ENCODE results near the gene GASK1B. TPM values are rescaled to one million over a fixed set of nuclear protein-coding genes. Genes with fewer than 3 reads are reported as not detected.

The GASK1B gene
- total RNA-seq, 1 experiment from 2014 or later = 1.3 TPM

DNA sequence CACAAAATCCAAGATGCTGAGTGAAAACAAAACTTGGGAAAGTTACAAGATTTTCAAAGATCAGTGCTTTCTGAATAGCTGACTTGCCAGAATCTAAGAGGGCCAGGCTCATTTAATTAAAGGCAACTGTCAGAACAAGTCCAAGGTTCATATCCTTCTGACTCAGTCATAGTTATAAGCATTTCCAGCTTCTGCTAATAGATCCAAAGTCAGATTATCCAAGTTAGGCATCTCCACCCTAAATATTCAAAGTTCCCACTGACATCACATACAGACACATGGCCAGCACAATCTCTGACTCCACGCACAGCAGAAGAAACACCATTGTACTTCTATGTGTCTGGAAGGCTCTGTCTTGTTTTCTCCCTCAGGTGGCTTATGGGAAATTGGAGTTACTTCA is 41.8 kb downstream of the GASK1B start:
- Histone ChIP-seq H3K4me1 (ENCODE audit: control insufficient read depth in 1 of 2, insufficient read depth in 2 of 2, low read length in 2 of 2) (peaks cover 0 to 3% of the 10 kb centered on the region in 2 experiments; a peak in 1 of 4 replicates), H3K36me3 (ENCODE audit: control insufficient read depth in 1 of 2, insufficient read depth in 2 of 2, low read length in 2 of 2) (no peaks in the 10 kb centered on the region), H3K27me3 (ENCODE audit: insufficient read depth, low read length) (no peaks in the 10 kb centered on the region), H3K79me2 (ENCODE audit: insufficient read depth, low read length) (no peaks in the 10 kb centered on the region), H3K27ac (ENCODE audit: low read depth, low read length) (no peak overlapping the region), H4K20me1 (ENCODE audit: insufficient read depth) (no peaks in the 10 kb centered on the region), H2AFZ (ENCODE audit: low read depth, low read length, poor library complexity, severe bottlenecking) (no peak overlapping the region), H3K9ac (ENCODE audit: low read length) (no peak overlapping the region), H3K4me3 (replicated peaks in 1 of 2; ENCODE audit: low read depth in 1 of 2, low read length in 2 of 2) (no peak overlapping the region), H3K9me3 (ENCODE audit: control insufficient read depth in 1 of 2, insufficient read depth in 1 of 2, low read depth in 1 of 2, low read length in 2 of 2) (no peaks in the 10 kb centered on the region), H3K4me2 (ENCODE audit: low read length) (no peak overlapping the region), H3K9me2 (ENCODE audit: insufficient read depth) (no peaks in the 10 kb centered on the region)
- no peak for ATAC-seq
- intact Hi-C loops (cut with micrococcal nuclease) = no loop called here
- no peak for TF ChIP-seq CBX3 (IDR thresholded peaks at IDR 0.05; ENCODE audit: low read depth)
- TF ChIP-seq, protein P1, sequence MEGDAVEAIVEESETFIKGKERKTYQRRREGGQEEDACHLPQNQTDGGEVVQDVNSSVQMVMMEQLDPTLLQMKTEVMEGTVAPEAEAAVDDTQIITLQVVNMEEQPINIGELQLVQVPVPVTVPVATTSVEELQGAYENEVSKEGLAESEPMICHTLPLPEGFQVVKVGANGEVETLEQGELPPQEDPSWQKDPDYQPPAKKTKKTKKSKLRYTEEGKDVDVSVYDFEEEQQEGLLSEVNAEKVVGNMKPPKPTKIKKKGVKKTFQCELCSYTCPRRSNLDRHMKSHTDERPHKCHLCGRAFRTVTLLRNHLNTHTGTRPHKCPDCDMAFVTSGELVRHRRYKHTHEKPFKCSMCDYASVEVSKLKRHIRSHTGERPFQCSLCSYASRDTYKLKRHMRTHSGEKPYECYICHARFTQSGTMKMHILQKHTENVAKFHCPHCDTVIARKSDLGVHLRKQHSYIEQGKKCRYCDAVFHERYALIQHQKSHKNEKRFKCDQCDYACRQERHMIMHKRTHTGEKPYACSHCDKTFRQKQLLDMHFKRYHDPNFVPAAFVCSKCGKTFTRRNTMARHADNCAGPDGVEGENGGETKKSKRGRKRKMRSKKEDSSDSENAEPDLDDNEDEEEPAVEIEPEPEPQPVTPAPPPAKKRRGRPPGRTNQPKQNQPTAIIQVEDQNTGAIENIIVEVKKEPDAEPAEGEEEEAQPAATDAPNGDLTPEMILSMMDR (IDR thresholded peaks at IDR 0.05 in 2 of 3, conservative IDR thresholded peaks at IDR 0.05 in 1 of 3; ENCODE audit: borderline replicate concordance in 1 of 3, insufficient read depth in 1 of 3, low read depth in 2 of 3, low read length in 2 of 3) = no peak
- TF ChIP-seq, protein P2, sequence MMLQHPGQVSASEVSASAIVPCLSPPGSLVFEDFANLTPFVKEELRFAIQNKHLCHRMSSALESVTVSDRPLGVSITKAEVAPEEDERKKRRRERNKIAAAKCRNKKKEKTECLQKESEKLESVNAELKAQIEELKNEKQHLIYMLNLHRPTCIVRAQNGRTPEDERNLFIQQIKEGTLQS (IDR thresholded peaks at IDR 0.05) = no peak
- TF ChIP-seq SP1 (IDR thresholded peaks at IDR 0.05; ENCODE audit: low read depth) = no peak
- CTCF ChIA-PET = no interaction called here
- no TSS peak for BruUV-seq (replicated peaks)
- RAD21 ChIA-PET (ENCODE audit: low non-redundant PET in 1 of 2, low total read pairs in 2 of 2, uncharacterized antibody in 2 of 2, unreplicated experiment in 2 of 2) = no interaction called here
- POLR2A ChIA-PET = no interaction called here
- no peak for DNase-seq (ENCODE audit: low read depth, low spot score)

DNA sequence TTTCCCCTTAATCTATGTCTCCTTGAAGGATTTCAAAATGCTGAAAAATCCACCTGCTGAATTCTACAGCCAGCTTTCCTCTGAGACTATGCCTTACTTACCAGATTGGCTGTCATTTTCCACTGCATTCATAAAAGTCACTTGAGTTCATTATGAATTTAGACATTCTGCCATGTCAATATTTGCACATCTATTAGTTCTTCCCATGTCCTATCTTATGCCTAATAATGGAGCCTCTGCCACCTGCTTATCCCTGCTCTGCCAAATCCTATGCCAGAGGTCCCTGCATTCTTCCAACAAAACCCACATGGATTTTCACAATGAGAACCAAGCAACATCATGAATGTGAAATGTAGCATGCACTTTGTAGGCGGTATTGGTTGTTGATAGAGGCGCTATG is 42.6 kb downstream of the GASK1B start:
- Histone ChIP-seq H3K4me1 (ENCODE audit: control insufficient read depth in 1 of 2, insufficient read depth in 2 of 2, low read length in 2 of 2) (peaks cover 0 to 3% of the 10 kb centered on the region in 2 experiments; a peak in 1 of 4 replicates), H4K20me1 (ENCODE audit: insufficient read depth) (no peaks in the 10 kb centered on the region), H3K79me2 (ENCODE audit: insufficient read depth, low read length) (no peaks in the 10 kb centered on the region), H3K27ac (ENCODE audit: low read depth, low read length) (no peak overlapping the region), H3K9me2 (ENCODE audit: insufficient read depth) (0 out of 2 replicates have a peak, but pooled peaks cover 2% of the 10 kb centered on the region), H2AFZ (ENCODE audit: low read depth, low read length, poor library complexity, severe bottlenecking) (no peak overlapping the region), H3K4me3 (replicated peaks in 1 of 2; ENCODE audit: low read depth in 1 of 2, low read length in 2 of 2) (no peak overlapping the region), H3K9me3 (ENCODE audit: control insufficient read depth in 1 of 2, insufficient read depth in 1 of 2, low read depth in 1 of 2, low read length in 2 of 2) (no peaks in the 10 kb centered on the region), H3K9ac (ENCODE audit: low read length) (no peak overlapping the region), H3K36me3 (ENCODE audit: control insufficient read depth in 1 of 2, insufficient read depth in 2 of 2, low read length in 2 of 2) (no peaks in the 10 kb centered on the region), H3K4me2 (ENCODE audit: low read length) (no peak overlapping the region), H3K27me3 (ENCODE audit: insufficient read depth, low read length) (no peaks in the 10 kb centered on the region)
- RAD21 ChIA-PET (ENCODE audit: low non-redundant PET in 1 of 2, low total read pairs in 2 of 2, uncharacterized antibody in 2 of 2, unreplicated experiment in 2 of 2) = no interaction called here
- ATAC-seq (no peak), DNase-seq (ENCODE audit: low read depth, low spot score) (no peak)
- CTCF ChIA-PET = no interaction called here
- intact Hi-C loops (cut with micrococcal nuclease) = no loop called here
- POLR2A ChIA-PET = no interaction called here
- BruUV-seq (replicated peaks) = no TSS peak
- TF ChIP-seq ZNF274 (IDR thresholded peaks at IDR 0.05; ENCODE audit: low read depth, low read length) (no peak), EZH2 (IDR thresholded peaks at IDR 0.05) (no peak), TCF7L2 (IDR thresholded peaks at IDR 0.05; ENCODE audit: borderline replicate concordance, extremely low read depth, insufficient read depth, insufficient read length) (no peak), POLR2AphosphoS5 (IDR thresholded peaks at IDR 0.05; ENCODE audit: low read depth, low read length) (no peak), SIN3A (IDR thresholded peaks at IDR 0.05; ENCODE audit: low read depth) (no peak), CEBPB (IDR thresholded peaks at IDR 0.05; ENCODE audit: low read depth) (no peak), ELF1 (IDR thresholded peaks at IDR 0.05; ENCODE audit: borderline replicate concordance, low read depth) (no peak), YY1 (IDR thresholded peaks at IDR 0.05; ENCODE audit: extremely low read depth, insufficient replicate concordance, low read depth, low read length) (no peak), CBX3 (IDR thresholded peaks at IDR 0.05; ENCODE audit: low read depth) (no peak), ZFX (IDR thresholded peaks at IDR 0.05) (no peak), EZH2phosphoT487 (IDR thresholded peaks at IDR 0.05; ENCODE audit: borderline replicate concordance) (no peak), FOSL1 (IDR thresholded peaks at IDR 0.05; ENCODE audit: low read depth) (no peak)
- TF ChIP-seq, protein P3, sequence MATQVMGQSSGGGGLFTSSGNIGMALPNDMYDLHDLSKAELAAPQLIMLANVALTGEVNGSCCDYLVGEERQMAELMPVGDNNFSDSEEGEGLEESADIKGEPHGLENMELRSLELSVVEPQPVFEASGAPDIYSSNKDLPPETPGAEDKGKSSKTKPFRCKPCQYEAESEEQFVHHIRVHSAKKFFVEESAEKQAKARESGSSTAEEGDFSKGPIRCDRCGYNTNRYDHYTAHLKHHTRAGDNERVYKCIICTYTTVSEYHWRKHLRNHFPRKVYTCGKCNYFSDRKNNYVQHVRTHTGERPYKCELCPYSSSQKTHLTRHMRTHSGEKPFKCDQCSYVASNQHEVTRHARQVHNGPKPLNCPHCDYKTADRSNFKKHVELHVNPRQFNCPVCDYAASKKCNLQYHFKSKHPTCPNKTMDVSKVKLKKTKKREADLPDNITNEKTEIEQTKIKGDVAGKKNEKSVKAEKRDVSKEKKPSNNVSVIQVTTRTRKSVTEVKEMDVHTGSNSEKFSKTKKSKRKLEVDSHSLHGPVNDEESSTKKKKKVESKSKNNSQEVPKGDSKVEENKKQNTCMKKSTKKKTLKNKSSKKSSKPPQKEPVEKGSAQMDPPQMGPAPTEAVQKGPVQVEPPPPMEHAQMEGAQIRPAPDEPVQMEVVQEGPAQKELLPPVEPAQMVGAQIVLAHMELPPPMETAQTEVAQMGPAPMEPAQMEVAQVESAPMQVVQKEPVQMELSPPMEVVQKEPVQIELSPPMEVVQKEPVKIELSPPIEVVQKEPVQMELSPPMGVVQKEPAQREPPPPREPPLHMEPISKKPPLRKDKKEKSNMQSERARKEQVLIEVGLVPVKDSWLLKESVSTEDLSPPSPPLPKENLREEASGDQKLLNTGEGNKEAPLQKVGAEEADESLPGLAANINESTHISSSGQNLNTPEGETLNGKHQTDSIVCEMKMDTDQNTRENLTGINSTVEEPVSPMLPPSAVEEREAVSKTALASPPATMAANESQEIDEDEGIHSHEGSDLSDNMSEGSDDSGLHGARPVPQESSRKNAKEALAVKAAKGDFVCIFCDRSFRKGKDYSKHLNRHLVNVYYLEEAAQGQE (IDR thresholded peaks at IDR 0.05; ENCODE audit: low read depth) = no peak
- TF ChIP-seq, protein P2 (IDR thresholded peaks at IDR 0.05) = no peak

All from HCT116 (cell line).